NCI-H748 (cell line): ENCODE results near the gene LRRC10B.

Experiments
- DNase-seq: peaks from one replicate; lab custom pipeline; 2025; ENCODE audit not compliant: unreplicated experiment; lab: John Stamatoyannopoulos, UW

The LRRC10B gene

GRCh38 chr11:61507012-61507768 lies 1.4 kb upstream of the LRRC10B start:
- DNase-seq, result no peak

GRCh38 chr11:61509043-61510029 lies 787 bp downstream of the LRRC10B start:
- peak; percentile 95 for DNase-seq

- no peak for DNase-seq
These were observed 1.8 kb downstream of the LRRC10B start for GRCh38 chr11:61510166-61510919.

GRCh38 chr11:61510974-61511373 lies 2.4 kb downstream of the LRRC10B start:
- DNase-seq, result no peak

GRCh38 chr11:61511383-61511782 lies 2.8 kb downstream of the LRRC10B start:
- no peak for DNase-seq

GRCh38 chr11:61512435-61512834 lies 3.9 kb downstream of the LRRC10B start:
- peak; percentile 76 for DNase-seq

- peak; percentile 25 for DNase-seq
These were observed 4.7 kb downstream of the LRRC10B start for GRCh38 chr11:61513143-61513765.

GRCh38 chr11:61514050-61514917 lies 5.7 kb downstream of the LRRC10B start:
- DNase-seq, result no peak

- no peak for DNase-seq
These were observed 7.1 kb downstream of the LRRC10B start for GRCh38 chr11:61515686-61516085.

- DNase-seq, result no peak
These were observed 7.6 kb downstream of the LRRC10B start for GRCh38 chr11:61516191-61516590.

GRCh38 chr11:61516675-61517572 lies 8.4 kb downstream of the LRRC10B start:
- peak; percentile 40 for DNase-seq

GRCh38 chr11:61518032-61518795 lies 9.7 kb downstream of the LRRC10B start:
- DNase-seq, result no peak

- DNase-seq, result no peak
These were observed 14.3 kb downstream of the LRRC10B start for GRCh38 chr11:61522881-61523280.

GRCh38 chr11:61524446-61524845 lies 15.9 kb downstream of the LRRC10B start:
- no peak for DNase-seq

GRCh38 chr11:61524963-61525587 lies 16.5 kb downstream of the LRRC10B start:
- no peak for DNase-seq

- no peak for DNase-seq
These were observed 17.7 kb downstream of the LRRC10B start for GRCh38 chr11:61526229-61526628.

- no peak for DNase-seq
These were observed 18.6 kb downstream of the LRRC10B start for GRCh38 chr11:61526956-61527731.
